A549 (cell line): ENCODE data around the gene ASF1B.

Experiments
- CTCF ChIP-seq: fragments of >200 bp; sonication (Bioruptor Twin); formaldehyde crosslinking; IDR thresholded peaks from 3 replicates; pipeline ENCODE4 v1.5.1; 2016
- MAZ ChIP-seq: fragments of 150-350 bp; IDR thresholded peaks from 2 replicates; pipeline ENCODE4 v1.6.1; 2014; ENCODE audit warnings: antibody characterized with exemption, low read depth, low read length, borderline replicate concordance
- POLR2AphosphoS2 ChIP-seq: conservative IDR thresholded peaks from 2 replicates; pipeline ENCODE4 v1.6.1; 2012; ENCODE audit warnings: low read length, improper control_type of control experiment, inconsistent platforms

GRCh38 chr19:14112051-14112808 lies 24.2 kb downstream of the ASF1B start:
- TF ChIP-seq POLR2AphosphoS2, result no peak
- no peak for TF ChIP-seq CTCF
- TF ChIP-seq MAZ, result no peak
